WERI-Rb-1 (cell line): ENCODE data around the gene WWOX.

Source experiments
- DNase-seq: peaks from one replicate; pipeline ENCODE4 v3.0.0-alpha.2; 2020
- H3K27ac ChIP-seq: fragments of 250-450 bp; sonication (Bioruptor Pico); 2 replicates; pipeline ENCODE4 v1.5.1; 2020; ENCODE audit warnings: mild to moderate bottlenecking, moderate library complexity
- H3K27me3 ChIP-seq: fragments of 250-450 bp; sonication (Bioruptor Pico); 2 replicates; pipeline ENCODE4 v1.5.1; 2021; ENCODE audit warnings: mild to moderate bottlenecking, low read depth, moderate library complexity; ENCODE audit not compliant: insufficient read depth, severe bottlenecking
- H3K36me3 ChIP-seq: fragments of 250-450 bp; sonication (Bioruptor Pico); 2 replicates; pipeline ENCODE4 v1.5.1; 2020; ENCODE audit warnings: mild to moderate bottlenecking, moderate library complexity
- H3K4me3 ChIP-seq: 2 replicates; pipeline ENCODE4 v1.5.1; 2011; ENCODE audit warnings: low read depth, mild to moderate bottlenecking, control low read depth, low read length
- H3K9me3 ChIP-seq: fragments of 250-450 bp; sonication (Bioruptor Pico); 2 replicates; pipeline ENCODE4 v1.5.1; 2021; ENCODE audit warnings: mild to moderate bottlenecking, moderate library complexity; ENCODE audit not compliant: severe bottlenecking
- CTCF ChIP-seq: IDR thresholded peaks from 2 replicates; pipeline ENCODE4 v1.5.1; 2011; ENCODE audit warnings: low read depth, mild to moderate bottlenecking, control low read depth, inconsistent platforms, low read length

WWOX gene

DNA sequence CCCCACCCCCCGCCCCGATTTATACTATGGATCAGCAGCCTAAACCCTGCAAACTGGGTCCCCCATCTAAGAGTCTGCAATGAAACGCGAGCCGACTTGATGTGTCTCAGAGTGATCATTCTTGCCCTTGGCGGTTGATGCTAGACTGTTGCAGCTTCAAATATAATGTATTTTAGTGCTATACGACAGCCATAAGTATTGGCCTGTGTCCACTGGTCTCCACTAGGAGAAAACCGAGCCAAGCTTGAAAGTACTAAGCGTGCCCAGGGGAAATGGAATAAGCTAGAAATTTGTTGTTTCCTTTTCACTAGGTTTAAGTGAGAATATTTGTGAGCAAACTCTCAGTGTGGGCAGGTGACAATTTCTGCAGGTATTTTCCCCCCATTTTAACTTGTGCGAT is 789.9 kb downstream of the WWOX start:
- no peak overlapping the region for H3K4me3 ChIP-seq
- H3K36me3 ChIP-seq: no peaks in the 10 kb centered on the region
- DNase-seq: no peak
- no peak for TF ChIP-seq CTCF
- no peaks in the 10 kb centered on the region for H3K9me3 ChIP-seq
- no peak overlapping the region for H3K27ac ChIP-seq
- H3K27me3 ChIP-seq: no peaks in the 10 kb centered on the region

- no peak overlapping the region for H3K4me3 ChIP-seq
- no peak for DNase-seq
- H3K36me3 ChIP-seq: no peaks in the 10 kb centered on the region
- TF ChIP-seq CTCF: no peak
- H3K9me3 ChIP-seq: no peaks in the 10 kb centered on the region
- no peaks in the 10 kb centered on the region for H3K27me3 ChIP-seq
- no peak overlapping the region for H3K27ac ChIP-seq
Observed at GRCh38 chr16:78890373-78890895, 791.0 kb downstream of the WWOX start.

- no peak for DNase-seq
- Histone ChIP-seq H3K27ac (no peak overlapping the region), H3K36me3 (no peaks in the 10 kb centered on the region), H3K9me3 (no peaks in the 10 kb centered on the region), H3K27me3 (no peaks in the 10 kb centered on the region), H3K4me3 (no peak overlapping the region)
- TF ChIP-seq CTCF: no peak
Observed at GRCh38 chr16:78892951-78893733, 793.7 kb downstream of the WWOX start.

GRCh38 chr16:78894886-78895285 is 795.4 kb downstream of the WWOX start:
- no peak overlapping the region for H3K4me3 ChIP-seq
- no peaks in the 10 kb centered on the region for H3K9me3 ChIP-seq
- H3K27ac ChIP-seq: no peak overlapping the region
- H3K27me3 ChIP-seq: no peaks in the 10 kb centered on the region
- H3K36me3 ChIP-seq: no peaks in the 10 kb centered on the region
- no peak for TF ChIP-seq CTCF
- no peak for DNase-seq

GRCh38 chr16:78895681-78896080 is 796.2 kb downstream of the WWOX start:
- Histone ChIP-seq H3K27ac (no peak overlapping the region), H3K9me3 (no peaks in the 10 kb centered on the region), H3K4me3 (no peak overlapping the region), H3K36me3 (no peaks in the 10 kb centered on the region), H3K27me3 (no peaks in the 10 kb centered on the region)
- DNase-seq: no peak
- TF ChIP-seq CTCF: no peak

- no peaks in the 10 kb centered on the region for H3K27me3 ChIP-seq
- no peak overlapping the region for H3K4me3 ChIP-seq
- TF ChIP-seq CTCF: no peak
- H3K9me3 ChIP-seq: no peaks in the 10 kb centered on the region
- H3K27ac ChIP-seq: no peak overlapping the region
- no peak for DNase-seq
- H3K36me3 ChIP-seq: no peaks in the 10 kb centered on the region
Observed at GRCh38 chr16:78896280-78896679, 796.8 kb downstream of the WWOX start.
